Suprapubic skin (tissue), 4 donors: Measurements from ENCODE around the gene CALM3. TPM values are rescaled to one million over a fixed set of nuclear protein-coding genes. Genes with fewer than 3 reads are reported as not detected.
"Not testable (repeated sequence)": the region's sequence is repeated elsewhere in the genome, so short reads cannot be mapped to it uniquely, and the experiment has no call there.

Source experiments
- DNase-seq, 2 donors: peaks; one replicate each; pipeline ENCODE4 v3.0.0-alpha.2; 2019; ENCODE audit warnings: low spot score in 2 of 2
- H3K27ac ChIP-seq: fragments of 200-600 bp; sonication (generic); one replicate; pipeline ENCODE4 v1.5.1; 2019
- H3K27me3 ChIP-seq: fragments of 200-600 bp; sonication (generic); one replicate; pipeline ENCODE4 v1.5.1; 2019
- H3K36me3 ChIP-seq: fragments of 200-600 bp; sonication (generic); one replicate; pipeline ENCODE4 v1.5.1; 2019
- H3K4me1 ChIP-seq: fragments of 200-600 bp; sonication (generic); one replicate; pipeline ENCODE4 v1.5.1; 2019
- H3K4me3 ChIP-seq: fragments of 200-600 bp; sonication (generic); one replicate; pipeline ENCODE4 v1.5.1; 2019; ENCODE audit warnings: mild to moderate bottlenecking
- H3K9me3 ChIP-seq: fragments of 200-600 bp; sonication (generic); one replicate; pipeline ENCODE4 v1.5.1; 2019
- CTCF ChIP-seq, 2 donors: fragments of 200-600 bp in 1 of 2; fragments of 450-650 bp in 1 of 2; sonication (generic) in 1 of 2; IDR thresholded peaks; one replicate each; pipeline ENCODE4 v1.5.1; 2016 to 2019; ENCODE audit warnings: antibody characterized with exemption in 2 of 2, mild to moderate bottlenecking in 1 of 2, moderate library complexity in 1 of 2
- EP300 ChIP-seq: sonication (generic); formaldehyde crosslinking; IDR thresholded peaks from one replicate; pipeline ENCODE4 v1.6.1; 2017; ENCODE audit warnings: antibody characterized with exemption
- POLR2A ChIP-seq, 2 donors: fragments of 450-650 bp; IDR thresholded peaks; one replicate each; pipeline ENCODE4 v1.6.1; 2017; ENCODE audit warnings: antibody characterized with exemption in 2 of 2, mild to moderate bottlenecking in 2 of 2, moderate library complexity in 2 of 2
- POLR2AphosphoS5 ChIP-seq, 3 donors: sonication (generic); formaldehyde crosslinking; IDR thresholded peaks; one replicate each; pipeline ENCODE4 v1.6.1; 2017; ENCODE audit warnings: antibody characterized with exemption in 3 of 3
- WGBS: methylation state at CpG from one replicate; pipeline ENCODE4 v1.1.5; 2018; 5-methylcytosine and 5-hydroxymethylcytosine counted together
- total RNA-seq, 4 donors: library from RNA; depleted of rRNA; stranded (reverse); fragments of >200 nt; gene quantifications; one replicate each; pipeline ENCODE4 v1.1.0, GENCODE V29; 2016

CALM3 gene
- total RNA-seq, 4 donors from 2014 or later: 56.0 to 102 (median 78.6) TPM

GRCh38 chr19:46624958-46625661, 24.0 kb downstream of the CALM3 start, which contains the start of gene PTGIR:
TSS of gene PTGIR (minus strand) at chr19:46625089. CDS start at chr19:46624225, 864 bp downstream.
- no peaks in the 10 kb centered on the region for H3K36me3 ChIP-seq
- H3K9me3 ChIP-seq: no peaks in the 10 kb centered on the region
- peak within 1 kb of the TSS; percentile 13 for H3K4me3 ChIP-seq
- peak in 1 of 2 donors; percentile 87 for DNase-seq
- H3K27me3 ChIP-seq: no peaks in the 10 kb centered on the region
- TF ChIP-seq POLR2AphosphoS5 (IDR thresholded peaks at IDR 0.05) (peak in 1 of 3 donors; percentile 10), EP300 (no peak)
- peaks cover 50% of the 10 kb centered on the region for H3K4me1 ChIP-seq
- 19% methylated on average over 13 of the region's 13 CpGs for WGBS
- peak within 1 kb of the TSS; percentile 78 for H3K27ac ChIP-seq

- no peak overlapping the region for H3K4me3 ChIP-seq
- DNase-seq: no peak
- no peaks in the 10 kb centered on the region for H3K36me3 ChIP-seq
- H3K27me3 ChIP-seq: no peaks in the 10 kb centered on the region
- 76% methylated on average over 12 of the region's 12 CpGs for WGBS
- H3K4me1 ChIP-seq: peaks cover 49% of the 10 kb centered on the region
- H3K9me3 ChIP-seq: no peaks in the 10 kb centered on the region
- TF ChIP-seq EP300 (no peak), CTCF (IDR thresholded peaks at IDR 0.05) (no peak), POLR2AphosphoS5 (IDR thresholded peaks at IDR 0.05) (no peak), POLR2A (IDR thresholded peaks at IDR 0.05) (no peak)
- H3K27ac ChIP-seq: peak overlapping the region; percentile 78
Measured at GRCh38 chr19:46625731-46626130, 24.6 kb downstream of the CALM3 start.

- H3K27me3 ChIP-seq: no peaks in the 10 kb centered on the region
- whole genome bisulfite sequencing: 52% methylated on average over 14 of the region's 14 CpGs
- H3K36me3 ChIP-seq: no peaks in the 10 kb centered on the region
- DNase-seq: no peak
- H3K9me3 ChIP-seq: no peaks in the 10 kb centered on the region
- no peak overlapping the region for H3K4me3 ChIP-seq
- peaks cover 49% of the 10 kb centered on the region for H3K4me1 ChIP-seq
- H3K27ac ChIP-seq: peak overlapping the region; percentile 78
- no peak for TF ChIP-seq POLR2AphosphoS5 (IDR thresholded peaks at IDR 0.05)
- no peak for TF ChIP-seq CTCF (IDR thresholded peaks at IDR 0.05)
- TF ChIP-seq POLR2A (IDR thresholded peaks at IDR 0.05): no peak
- no peak for TF ChIP-seq EP300
Measured at GRCh38 chr19:46626446-46626845, 25.3 kb downstream of the CALM3 start.

- H3K27ac ChIP-seq, H3K36me3 ChIP-seq, H3K27me3 ChIP-seq, H3K9me3 ChIP-seq, DNase-seq, H3K4me3 ChIP-seq: not testable (repeated sequence)
- 93% methylated on average over 7 of the region's 7 CpGs for WGBS
- peaks cover 55% of the 10 kb centered on the region for H3K4me1 ChIP-seq
Measured at GRCh38 chr19:46628970-46629369, 27.8 kb downstream of the CALM3 start.

- H3K9me3 ChIP-seq: no peaks in the 10 kb centered on the region
- 82% methylated on average over 11 of the region's 15 CpGs for WGBS
- H3K4me3 ChIP-seq: no peak overlapping the region
- no peaks in the 10 kb centered on the region for H3K36me3 ChIP-seq
- peaks cover 56% of the 10 kb centered on the region for H3K4me1 ChIP-seq
- no peak for DNase-seq
- TF ChIP-seq EP300: no peak
- no peak overlapping the region for H3K27ac ChIP-seq
- H3K27me3 ChIP-seq: peaks cover 6% of the 10 kb centered on the region
Measured at GRCh38 chr19:46629546-46630025, 28.5 kb downstream of the CALM3 start.

- no peaks in the 10 kb centered on the region for H3K36me3 ChIP-seq
- no peak overlapping the region for H3K27ac ChIP-seq
- 73% methylated on average over 14 of the region's 14 CpGs for WGBS
- H3K4me1 ChIP-seq: peaks cover 50% of the 10 kb centered on the region
- DNase-seq: no peak
- no peaks in the 10 kb centered on the region for H3K9me3 ChIP-seq
- no peak overlapping the region for H3K4me3 ChIP-seq
- peaks cover 12% of the 10 kb centered on the region for H3K27me3 ChIP-seq
- TF ChIP-seq CTCF (IDR thresholded peaks at IDR 0.05) (no peak), POLR2A (IDR thresholded peaks at IDR 0.05) (no peak), POLR2AphosphoS5 (IDR thresholded peaks at IDR 0.05) (no peak), EP300 (no peak)
Measured at GRCh38 chr19:46630586-46631205, 29.6 kb downstream of the CALM3 start.
